KOPT-K1 (cell line): Measurements from ENCODE around the gene FAM107A.

ENCODE experiments used
- H3K27ac ChIP-seq: fragments of 200-600 bp; sonication (generic); 2 replicates; pipeline ENCODE4 v1.5.1; 2016; ENCODE audit warnings: antibody characterized with exemption, mild to moderate bottlenecking, low read depth, low read length; ENCODE audit not compliant: poor library complexity, severe bottlenecking
- H3K36me3 ChIP-seq: fragments of 200-600 bp; sonication (generic); 2 replicates; pipeline ENCODE4 v1.5.1; 2017; ENCODE audit warnings: antibody characterized with exemption, mild to moderate bottlenecking, low read length, moderate library complexity; ENCODE audit not compliant: insufficient read depth
- H3K9me3 ChIP-seq: fragments of 200-600 bp; sonication (generic); 2 replicates; pipeline ENCODE4 v1.5.1; 2017; ENCODE audit warnings: antibody characterized with exemption, low read length, mild to moderate bottlenecking; ENCODE audit not compliant: insufficient read depth, poor library complexity, severe bottlenecking

The FAM107A gene

DNA sequence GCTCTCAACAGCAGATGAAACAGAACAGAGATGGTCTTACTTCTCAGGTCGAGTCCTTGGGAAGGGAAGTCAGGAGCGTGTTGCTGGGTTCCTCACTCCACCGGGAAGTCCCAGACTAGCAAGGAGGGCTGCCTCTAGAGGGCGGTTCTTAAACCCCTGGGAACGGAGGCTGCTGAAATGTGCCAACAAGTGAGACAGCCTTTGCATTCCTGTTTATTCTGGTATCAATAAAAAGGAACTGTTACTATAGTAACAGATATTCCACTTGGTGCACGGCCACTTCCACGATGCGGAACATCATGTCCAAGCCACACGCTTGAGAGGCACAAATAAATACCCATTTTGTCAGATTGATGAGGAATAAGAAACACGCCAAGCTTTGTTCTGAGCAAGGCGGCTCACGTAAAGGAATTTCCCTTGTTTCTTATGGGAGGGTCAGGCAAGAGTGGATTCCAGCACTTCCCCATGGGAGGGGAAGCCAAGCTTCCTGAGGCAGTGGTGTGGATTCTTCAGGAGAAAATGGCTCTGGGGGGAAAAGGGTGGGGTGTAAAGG lies at the start of gene FAM107A:
Gene FAM107A, minus strand, starts transcription at position 123 of the 553 bp plus-strand sequence. CDS start 7,531 bp downstream, outside the sequence.
- Histone ChIP-seq H3K27ac (no peak within 1 kb of the TSS), H3K9me3 (no peaks in the 10 kb centered on the region), H3K36me3 (no peaks in the 10 kb centered on the region)

DNA sequence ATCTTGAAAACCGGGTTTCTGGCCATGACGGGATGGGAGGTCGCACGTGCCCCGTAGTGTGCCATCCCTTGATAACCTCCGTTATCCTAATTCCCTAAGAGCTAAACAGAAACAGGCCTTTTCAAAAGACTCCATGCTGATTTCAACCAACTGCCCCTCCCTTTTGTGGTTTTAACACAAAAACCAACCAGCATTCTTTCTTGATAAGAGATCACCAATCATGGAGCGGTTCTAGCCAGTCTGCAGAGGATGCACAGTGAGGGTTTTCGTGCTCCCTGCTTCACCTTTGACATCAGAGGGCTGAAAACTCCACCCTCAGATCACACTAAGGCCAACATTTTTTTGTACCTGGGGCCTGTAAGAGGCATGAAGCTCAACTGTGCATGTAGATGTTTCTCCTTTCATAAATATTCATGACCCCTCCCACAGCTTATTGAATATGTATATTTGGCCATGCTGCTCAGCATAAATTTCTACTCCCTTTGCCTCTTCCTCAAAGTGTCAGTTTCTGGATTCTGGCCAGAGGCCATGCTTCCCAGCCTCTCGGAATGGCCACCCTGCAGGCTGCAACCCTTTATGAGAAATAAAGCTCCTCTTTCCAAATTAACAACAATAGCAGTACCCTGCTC lies 48.1 kb upstream of the FAM107A start:
- Histone ChIP-seq H3K36me3 (no peaks in the 10 kb centered on the region), H3K27ac (no peak overlapping the region), H3K9me3 (no peaks in the 10 kb centered on the region)

GRCh38 chr3:58624550-58624949 lies 47.4 kb upstream of the FAM107A start:
- Histone ChIP-seq H3K27ac (no peak overlapping the region), H3K9me3 (no peaks in the 10 kb centered on the region), H3K36me3 (no peaks in the 10 kb centered on the region)

GRCh38 chr3:58623961-58624360 lies 46.8 kb upstream of the FAM107A start:
- H3K36me3 ChIP-seq = no peaks in the 10 kb centered on the region
- no peak overlapping the region for H3K27ac ChIP-seq
- no peaks in the 10 kb centered on the region for H3K9me3 ChIP-seq

GRCh38 chr3:58623478-58623877 lies 46.3 kb upstream of the FAM107A start:
- H3K36me3 ChIP-seq = no peaks in the 10 kb centered on the region
- H3K27ac ChIP-seq = no peak overlapping the region
- H3K9me3 ChIP-seq = no peaks in the 10 kb centered on the region

DNA sequence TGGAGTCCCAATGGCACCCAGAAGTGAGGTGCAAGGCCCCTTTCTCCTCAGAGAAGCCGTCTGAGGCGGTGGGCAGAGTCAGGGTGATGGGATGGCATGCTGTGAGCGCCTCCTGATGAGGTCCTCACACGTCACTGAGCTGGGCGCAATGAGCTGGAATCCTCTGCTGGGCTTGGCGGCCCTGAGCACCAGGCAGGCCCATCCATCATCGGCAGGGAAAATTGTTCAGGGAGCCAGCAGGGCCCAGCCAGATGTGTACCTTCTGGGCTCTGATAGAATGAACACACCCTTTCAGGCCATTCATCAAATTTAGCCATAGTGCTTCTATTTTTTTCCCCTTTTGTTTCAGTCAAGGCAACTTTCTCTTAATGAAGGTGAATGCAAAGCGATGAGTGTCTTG lies 45.7 kb upstream of the FAM107A start:
- H3K27ac ChIP-seq = no peak overlapping the region
- H3K9me3 ChIP-seq = no peaks in the 10 kb centered on the region
- H3K36me3 ChIP-seq = no peaks in the 10 kb centered on the region

DNA sequence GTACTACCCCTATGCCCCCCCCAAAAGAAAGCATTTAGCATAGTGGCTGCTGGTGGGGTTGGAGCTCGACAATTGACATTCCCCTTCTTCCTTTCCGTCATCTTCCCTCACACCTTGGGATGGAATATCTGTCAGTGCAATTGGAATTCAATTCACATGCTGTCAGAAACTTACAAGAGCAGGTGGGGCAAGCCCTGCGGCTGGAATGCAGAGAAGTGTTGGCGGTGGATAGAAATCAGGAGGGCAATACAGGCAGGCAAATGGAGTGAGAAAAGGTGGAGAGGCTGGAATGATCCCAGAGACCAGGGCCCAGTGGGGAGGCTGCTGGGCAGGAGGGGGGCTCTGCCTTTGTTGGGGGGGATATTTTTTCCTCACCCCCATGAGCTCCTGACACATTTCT lies 45.2 kb upstream of the FAM107A start:
- Histone ChIP-seq H3K9me3 (no peaks in the 10 kb centered on the region), H3K27ac (no peak overlapping the region), H3K36me3 (no peaks in the 10 kb centered on the region)

DNA sequence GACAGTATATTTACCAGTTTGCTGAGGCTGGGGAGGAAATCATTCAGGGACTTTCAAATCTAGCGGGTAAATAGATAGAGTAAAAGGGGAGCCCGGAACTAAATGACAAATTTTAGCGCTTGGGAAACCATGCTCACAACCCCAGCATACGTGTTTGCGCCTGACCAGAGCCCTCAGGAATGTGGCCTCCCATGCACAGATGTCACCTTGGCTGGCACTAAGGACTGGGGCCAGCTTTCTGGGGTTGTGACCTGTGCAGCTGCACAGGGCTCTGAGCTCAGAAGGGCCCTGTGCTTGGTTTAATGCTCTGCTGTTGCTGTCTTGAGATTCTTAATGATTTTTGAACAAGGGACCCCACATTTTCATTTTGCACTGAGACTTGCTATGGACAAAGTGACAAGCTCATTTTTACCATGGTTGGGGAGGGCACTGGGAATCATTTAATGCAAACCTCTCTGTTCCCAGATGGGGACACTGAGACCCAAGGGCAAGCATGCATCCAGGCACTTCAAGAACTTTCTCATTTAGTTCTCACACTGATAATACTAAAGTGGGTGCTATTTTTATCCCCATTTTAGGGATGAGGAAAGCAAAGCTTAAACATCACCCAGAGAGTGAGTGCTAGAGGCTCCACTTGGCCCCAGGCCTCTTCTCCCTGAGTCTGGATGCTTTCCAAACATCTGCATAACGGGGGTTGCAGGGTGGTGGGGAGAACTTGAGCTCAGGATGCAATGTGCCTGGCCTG lies 44.1 kb upstream of the FAM107A start:
- H3K36me3 ChIP-seq = no peaks in the 10 kb centered on the region
- H3K27ac ChIP-seq = no peak overlapping the region
- H3K9me3 ChIP-seq = no peaks in the 10 kb centered on the region

- no peaks in the 10 kb centered on the region for H3K9me3 ChIP-seq
- H3K27ac ChIP-seq = no peak overlapping the region
- no peaks in the 10 kb centered on the region for H3K36me3 ChIP-seq
Measured at GRCh38 chr3:58620421-58620820, 43.2 kb upstream of the FAM107A start.

DNA sequence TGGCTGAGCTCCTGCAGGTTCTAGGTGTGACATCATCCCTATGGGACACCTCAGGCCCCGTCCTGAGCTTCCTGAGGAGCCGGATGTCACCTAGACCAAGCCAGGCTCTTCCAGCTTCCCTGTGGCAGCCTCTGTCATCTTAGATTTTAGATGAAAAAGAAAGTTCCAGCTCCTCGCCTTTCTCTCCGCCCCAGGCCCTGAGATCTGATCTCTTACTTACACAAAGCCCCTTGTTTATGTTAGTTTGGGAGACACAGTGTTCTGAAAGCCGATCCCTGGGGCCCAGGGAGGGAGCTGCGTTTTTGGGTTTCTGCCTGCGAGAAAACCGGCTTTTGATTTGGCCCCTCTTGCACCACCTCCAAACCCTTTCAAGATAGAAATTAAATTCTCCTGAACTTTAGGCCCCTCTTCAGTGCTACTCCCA lies 40.2 kb upstream of the FAM107A start:
- Histone ChIP-seq H3K27ac (no peak overlapping the region), H3K36me3 (no peaks in the 10 kb centered on the region), H3K9me3 (no peaks in the 10 kb centered on the region)

GRCh38 chr3:58613236-58614132 lies 36.3 kb upstream of the FAM107A start:
- Histone ChIP-seq H3K27ac (no peak overlapping the region), H3K9me3 (no peaks in the 10 kb centered on the region), H3K36me3 (no peaks in the 10 kb centered on the region)

DNA sequence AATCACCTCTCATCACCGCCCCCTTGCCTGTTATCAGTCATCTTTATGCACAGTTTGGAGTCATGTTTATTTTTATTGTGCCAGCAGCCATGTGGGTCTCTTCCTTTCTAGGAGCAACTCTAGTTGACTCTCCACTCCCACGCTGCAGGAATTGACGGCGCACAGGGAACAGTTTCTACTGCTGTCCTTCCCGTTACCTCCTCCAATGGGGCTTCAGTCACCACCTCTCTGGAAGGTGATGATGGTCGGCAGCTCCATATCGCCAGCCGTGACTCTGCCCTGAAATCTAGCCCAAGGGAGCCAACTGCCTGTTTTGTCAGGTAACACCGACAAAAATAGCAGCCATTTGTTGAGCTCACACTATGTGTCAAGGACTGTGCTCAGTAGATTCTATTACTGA lies 35.6 kb upstream of the FAM107A start:
- no peaks in the 10 kb centered on the region for H3K9me3 ChIP-seq

GRCh38 chr3:58609990-58610389 lies 32.8 kb upstream of the FAM107A start:
- H3K27ac ChIP-seq = no peak overlapping the region
- H3K9me3 ChIP-seq = no peaks in the 10 kb centered on the region
- H3K36me3 ChIP-seq = no peaks in the 10 kb centered on the region

More for the DNA sequence above, 35.6 kb upstream of the FAM107A start:
- no peak overlapping the region for H3K27ac ChIP-seq
- no peaks in the 10 kb centered on the region for H3K36me3 ChIP-seq

- no peaks in the 10 kb centered on the region for H3K36me3 ChIP-seq
- no peaks in the 10 kb centered on the region for H3K9me3 ChIP-seq
- H3K27ac ChIP-seq = no peak overlapping the region
Measured at GRCh38 chr3:58608648-58609047, 31.5 kb upstream of the FAM107A start.

- Histone ChIP-seq H3K27ac (no peak overlapping the region), H3K9me3 (no peaks in the 10 kb centered on the region), H3K36me3 (no peaks in the 10 kb centered on the region)
Measured at GRCh38 chr3:58607816-58608215, 30.6 kb upstream of the FAM107A start.
